ENCODE measurements around the gene PER2. TPM values are rescaled to one million over a fixed set of nuclear protein-coding genes. Genes with fewer than 3 reads are reported as not detected.

The PER2 gene
- total and polyA plus RNA-seq, 9 of the 15 experiments (the other 6 are each of a cell fraction or from before 2014, with no cell fraction given), result 1.1 to 10.3 (median 2.9) TPM

GRCh38 chr2:238321467-238321866, 33.1 kb upstream of the PER2 start (continued):
- TF ChIP-seq SFPQ (IDR thresholded peaks at IDR 0.05; ENCODE audit: low read depth, low read length) (no peak), CREB3 (tag; conservative IDR thresholded peaks at IDR 0.05; ENCODE audit: low read depth) (no peak), ETV6 (IDR thresholded peaks at IDR 0.05; ENCODE audit: borderline replicate concordance in 1 of 2, low read depth in 2 of 2, low read length in 1 of 2) (no peak), ETV6 (CRISPR knock-in tag; IDR thresholded peaks at IDR 0.05; ENCODE audit: borderline replicate concordance) (no peak), GTF2A2 (tag; IDR thresholded peaks at IDR 0.05) (no peak), ZNF143 (CRISPR knock-in tag; IDR thresholded peaks at IDR 0.05) (no peak), IRF1 (CRISPR knock-in tag; IDR thresholded peaks at IDR 0.05; ENCODE audit: borderline replicate concordance) (no peak), GMEB1 (CRISPR knock-in tag; IDR thresholded peaks at IDR 0.05) (no peak), ETV1 (tag; conservative IDR thresholded peaks at IDR 0.05; ENCODE audit: low read depth) (no peak), PTBP1 (IDR thresholded peaks at IDR 0.05; ENCODE audit: low read depth, low read length) (no peak)

Measured in K562 (cell line).